ENCODE data around the gene SPHKAP.

Gene SPHKAP

DNA sequence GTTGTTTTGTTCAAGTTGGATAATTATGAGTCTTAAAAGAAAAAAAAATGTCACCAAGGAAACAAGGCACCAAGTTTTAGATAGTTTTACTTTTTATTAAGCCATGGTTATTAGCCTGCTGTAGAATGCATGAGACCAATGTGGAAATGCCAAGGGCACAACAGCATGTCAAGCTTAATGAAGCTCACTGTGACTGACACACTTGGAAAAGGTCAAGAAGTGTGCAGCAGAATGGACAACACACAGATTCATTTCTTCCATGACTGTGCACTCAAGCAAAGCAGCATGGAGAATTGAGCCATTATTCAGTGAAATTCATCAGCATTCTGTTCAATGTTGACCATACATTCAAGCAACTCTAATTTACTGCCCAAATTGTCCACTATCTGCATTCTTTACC is 23.6 kb downstream of the SPHKAP start:
- Histone ChIP-seq H4K91ac (ENCODE audit: low read depth, low read length, poor library complexity) (no peak overlapping the region), H3K36me3 (replicated peaks in 1 of 2; ENCODE audit: control insufficient read depth in 2 of 2, insufficient read depth in 2 of 2, low read length in 2 of 2) (no peaks in the 10 kb centered on the region), H3K4me1 (ENCODE audit: control insufficient read depth in 2 of 2, insufficient read depth in 1 of 2, low read depth in 1 of 2, low read length in 2 of 2) (no peaks in the 10 kb centered on the region), H2AK5ac (ENCODE audit: low read depth, low read length) (no peak overlapping the region), H3K27ac (replicated peaks; ENCODE audit: low read length) (no peak overlapping the region), H2BK12ac (ENCODE audit: low read length) (no peak overlapping the region), H4K8ac (ENCODE audit: low read depth, low read length) (peak overlapping the region; percentile 19), H2BK15ac (ENCODE audit: low read length) (no peak overlapping the region), H2BK120ac (ENCODE audit: low read depth, low read length) (no peak overlapping the region), H3K27me3 (ENCODE audit: control insufficient read depth in 3 of 3, insufficient read depth in 3 of 3, low read depth in 1 of 3, low read length in 3 of 3) (no peaks in the 10 kb centered on the region), H3K18ac (ENCODE audit: low read length) (no peak overlapping the region), H3K14ac (ENCODE audit: low read length) (no peak overlapping the region), H3K9ac (ENCODE audit: low read depth, low read length, poor library complexity) (no peak overlapping the region), H3K23ac (ENCODE audit: low read depth, low read length, poor library complexity) (no peak overlapping the region), H2BK5ac (ENCODE audit: low read length) (no peak overlapping the region), H2AFZ (ENCODE audit: low read length) (no peak overlapping the region), H3K9me3 (replicated peaks in 1 of 2; ENCODE audit: control insufficient read depth in 2 of 2, insufficient read depth in 1 of 2, low read depth in 1 of 2, low read length in 2 of 2) (no peaks in the 10 kb centered on the region), H3K79me1 (ENCODE audit: low read depth, low read length) (no peaks in the 10 kb centered on the region), H3K4ac (ENCODE audit: low read length) (no peak overlapping the region), H3K4me2 (ENCODE audit: insufficient read depth, low read length, poor library complexity, severe bottlenecking) (no peak overlapping the region), H3K4me3 (ENCODE audit: low read length in 2 of 2) (no peak overlapping the region)
- DNase-seq (ENCODE audit: low spot score) = no peak

DNA sequence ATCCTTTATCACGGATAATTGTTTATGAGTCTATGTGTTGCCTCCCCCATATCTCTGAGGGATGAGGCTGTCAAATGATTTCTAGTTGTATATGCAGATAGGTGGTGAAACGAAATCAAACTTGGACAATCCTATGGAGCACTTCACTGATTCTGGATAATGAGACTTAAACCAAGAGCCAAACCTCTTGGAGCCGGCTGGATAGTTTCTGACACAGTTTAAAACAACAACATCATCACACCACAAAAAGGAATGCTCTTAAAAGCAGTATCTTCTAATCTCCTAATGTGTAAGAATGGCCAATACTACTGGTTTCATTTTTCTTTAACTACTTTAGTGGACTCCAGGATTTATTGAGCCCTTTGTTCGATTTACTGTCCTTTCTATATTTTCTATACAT is 36.5 kb downstream of the SPHKAP start:
- Histone ChIP-seq H4K8ac (ENCODE audit: low read depth, low read length) (no peak overlapping the region), H3K27me3 (ENCODE audit: control insufficient read depth in 3 of 3, insufficient read depth in 3 of 3, low read depth in 1 of 3, low read length in 3 of 3) (no peaks in the 10 kb centered on the region), H2BK120ac (ENCODE audit: low read depth, low read length) (no peak overlapping the region), H3K4ac (ENCODE audit: low read length) (no peak overlapping the region), H3K9ac (ENCODE audit: low read depth, low read length, poor library complexity) (no peak overlapping the region), H2BK12ac (ENCODE audit: low read length) (no peak overlapping the region), H2BK5ac (ENCODE audit: low read length) (no peak overlapping the region), H3K4me3 (ENCODE audit: low read length in 2 of 2) (no peak overlapping the region), H2AK5ac (ENCODE audit: low read depth, low read length) (no peak overlapping the region), H3K4me2 (ENCODE audit: insufficient read depth, low read length, poor library complexity, severe bottlenecking) (no peak overlapping the region), H2AFZ (ENCODE audit: low read length) (no peak overlapping the region), H2BK15ac (ENCODE audit: low read length) (no peak overlapping the region), H3K9me3 (replicated peaks in 1 of 2; ENCODE audit: control insufficient read depth in 2 of 2, insufficient read depth in 1 of 2, low read depth in 1 of 2, low read length in 2 of 2) (no peaks in the 10 kb centered on the region), H3K18ac (ENCODE audit: low read length) (no peak overlapping the region), H3K4me1 (ENCODE audit: control insufficient read depth in 2 of 2, insufficient read depth in 1 of 2, low read depth in 1 of 2, low read length in 2 of 2) (no peaks in the 10 kb centered on the region), H3K23ac (ENCODE audit: low read depth, low read length, poor library complexity) (no peak overlapping the region), H3K14ac (ENCODE audit: low read length) (no peak overlapping the region), H3K36me3 (replicated peaks in 1 of 2; ENCODE audit: control insufficient read depth in 2 of 2, insufficient read depth in 2 of 2, low read length in 2 of 2) (no peaks in the 10 kb centered on the region), H4K91ac (ENCODE audit: low read depth, low read length, poor library complexity) (no peak overlapping the region), H3K27ac (replicated peaks; ENCODE audit: low read length) (no peak overlapping the region), H3K79me1 (ENCODE audit: low read depth, low read length) (no peaks in the 10 kb centered on the region)
- no CpG with 5 or more reads among the region's 4 CpGs for WGBS, 2 donors (ENCODE audit: extremely low coverage in 2 of 2, insufficient read length in 2 of 2, insufficient replicate concordance in 1 of 2)
- no peak for DNase-seq (ENCODE audit: low spot score)

DNA sequence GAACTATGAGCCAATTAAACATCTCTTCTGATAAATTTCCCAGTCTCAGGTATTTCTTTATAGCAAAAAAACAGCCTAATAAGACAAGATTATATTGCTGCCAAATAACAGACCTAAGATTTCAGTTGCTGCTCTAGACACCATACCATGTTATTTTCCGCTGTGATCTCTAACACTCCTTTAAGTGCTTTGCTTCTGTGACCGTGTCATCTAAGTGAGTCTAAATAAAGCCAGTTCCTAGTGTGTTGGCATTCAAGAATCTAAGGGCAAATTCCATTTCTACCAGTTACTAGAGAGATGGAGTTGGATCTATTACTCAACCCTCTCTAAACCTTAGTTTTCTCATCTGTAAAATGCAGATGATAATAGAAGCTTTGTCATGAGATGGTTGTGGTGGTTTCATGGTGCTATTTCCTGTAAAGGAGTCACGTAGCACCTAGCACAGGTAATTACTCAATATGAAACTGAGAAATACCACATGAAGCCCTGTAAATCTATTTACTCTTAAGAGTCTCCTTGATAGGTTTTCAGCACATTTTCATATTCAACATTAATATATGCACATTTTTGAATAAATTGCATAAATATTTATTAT is 40.5 kb downstream of the SPHKAP start:
- H2BK12ac ChIP-seq (ENCODE audit: low read length) = no peak overlapping the region
- no peak overlapping the region for H2AFZ ChIP-seq (ENCODE audit: low read length)
- no peak for DNase-seq (ENCODE audit: low spot score)
- no peak overlapping the region for H2BK5ac ChIP-seq (ENCODE audit: low read length)
- no peaks in the 10 kb centered on the region for H3K27me3 ChIP-seq (ENCODE audit: control insufficient read depth in 3 of 3, insufficient read depth in 3 of 3, low read depth in 1 of 3, low read length in 3 of 3)
- no peak overlapping the region for H4K91ac ChIP-seq (ENCODE audit: low read depth, low read length, poor library complexity)
- no peak overlapping the region for H3K9ac ChIP-seq (ENCODE audit: low read depth, low read length, poor library complexity)
- no peak overlapping the region for H3K18ac ChIP-seq (ENCODE audit: low read length)
- H3K14ac ChIP-seq (ENCODE audit: low read length) = no peak overlapping the region
- H3K23ac ChIP-seq (ENCODE audit: low read depth, low read length, poor library complexity) = no peak overlapping the region
- no peaks in the 10 kb centered on the region for H3K79me1 ChIP-seq (ENCODE audit: low read depth, low read length)
- no peak overlapping the region for H2BK15ac ChIP-seq (ENCODE audit: low read length)
- no peak overlapping the region for H2BK120ac ChIP-seq (ENCODE audit: low read depth, low read length)
- no peak overlapping the region for H2AK5ac ChIP-seq (ENCODE audit: low read depth, low read length)
- no peak overlapping the region for H3K27ac ChIP-seq (replicated peaks; ENCODE audit: low read length)
- H3K4ac ChIP-seq (ENCODE audit: low read length) = no peak overlapping the region
- H3K9me3 ChIP-seq (replicated peaks in 1 of 2; ENCODE audit: control insufficient read depth in 2 of 2, insufficient read depth in 1 of 2, low read depth in 1 of 2, low read length in 2 of 2) = no peaks in the 10 kb centered on the region
- no peak overlapping the region for H3K4me2 ChIP-seq (ENCODE audit: insufficient read depth, low read length, poor library complexity, severe bottlenecking)
- no peaks in the 10 kb centered on the region for H3K4me1 ChIP-seq (ENCODE audit: control insufficient read depth in 2 of 2, insufficient read depth in 1 of 2, low read depth in 1 of 2, low read length in 2 of 2)
- no CpG with 5 or more reads among the region's 3 CpGs for WGBS, 2 donors (ENCODE audit: extremely low coverage in 2 of 2, insufficient read length in 2 of 2, insufficient replicate concordance in 1 of 2)
- H3K4me3 ChIP-seq (ENCODE audit: low read length in 2 of 2) = no peak overlapping the region
- H3K36me3 ChIP-seq (replicated peaks in 1 of 2; ENCODE audit: control insufficient read depth in 2 of 2, insufficient read depth in 2 of 2, low read length in 2 of 2) = no peaks in the 10 kb centered on the region
- no peak overlapping the region for H4K8ac ChIP-seq (ENCODE audit: low read depth, low read length)

DNA sequence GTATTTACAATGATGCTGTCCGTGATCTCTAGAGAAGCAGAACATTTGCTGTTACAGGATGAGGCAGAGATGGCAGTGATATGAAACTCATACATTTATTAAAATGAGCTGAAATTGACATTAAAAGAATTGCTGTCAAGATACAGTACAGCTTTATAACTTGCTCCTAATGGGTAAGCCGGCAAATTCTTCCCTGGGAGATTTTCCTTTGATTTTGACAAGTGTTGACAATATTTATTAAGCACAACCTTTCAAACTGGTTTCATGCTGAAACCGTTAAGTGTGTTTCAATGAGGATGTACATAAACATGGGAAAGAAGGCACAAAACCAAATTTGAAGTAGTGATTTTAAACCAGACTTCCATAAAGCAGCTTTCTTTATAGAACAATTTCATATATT is 45.5 kb downstream of the SPHKAP start:
- H3K9ac ChIP-seq (ENCODE audit: low read depth, low read length, poor library complexity) = no peak overlapping the region
- H3K79me1 ChIP-seq (ENCODE audit: low read depth, low read length) = no peaks in the 10 kb centered on the region
- H2BK5ac ChIP-seq (ENCODE audit: low read length) = no peak overlapping the region
- WGBS, 2 donors (ENCODE audit: extremely low coverage in 2 of 2, insufficient read length in 2 of 2, insufficient replicate concordance in 1 of 2) = no CpG with 5 or more reads among the region's 3 CpGs
- no peaks in the 10 kb centered on the region for H3K27me3 ChIP-seq (ENCODE audit: control insufficient read depth in 3 of 3, insufficient read depth in 3 of 3, low read depth in 1 of 3, low read length in 3 of 3)
- H2BK120ac ChIP-seq (ENCODE audit: low read depth, low read length) = no peak overlapping the region
- H4K8ac ChIP-seq (ENCODE audit: low read depth, low read length) = no peak overlapping the region
- no peak overlapping the region for H4K91ac ChIP-seq (ENCODE audit: low read depth, low read length, poor library complexity)
- no peaks in the 10 kb centered on the region for H3K9me3 ChIP-seq (replicated peaks in 1 of 2; ENCODE audit: control insufficient read depth in 2 of 2, insufficient read depth in 1 of 2, low read depth in 1 of 2, low read length in 2 of 2)
- no peak overlapping the region for H3K27ac ChIP-seq (replicated peaks; ENCODE audit: low read length)
- no peaks in the 10 kb centered on the region for H3K4me1 ChIP-seq (ENCODE audit: control insufficient read depth in 2 of 2, insufficient read depth in 1 of 2, low read depth in 1 of 2, low read length in 2 of 2)
- H3K14ac ChIP-seq (ENCODE audit: low read length) = no peak overlapping the region
- H2AK5ac ChIP-seq (ENCODE audit: low read depth, low read length) = no peak overlapping the region
- no peaks in the 10 kb centered on the region for H3K36me3 ChIP-seq (replicated peaks in 1 of 2; ENCODE audit: control insufficient read depth in 2 of 2, insufficient read depth in 2 of 2, low read length in 2 of 2)
- H2BK12ac ChIP-seq (ENCODE audit: low read length) = no peak overlapping the region
- no peak overlapping the region for H3K23ac ChIP-seq (ENCODE audit: low read depth, low read length, poor library complexity)
- H3K4me3 ChIP-seq (ENCODE audit: low read length in 2 of 2) = no peak overlapping the region
- no peak overlapping the region for H2BK15ac ChIP-seq (ENCODE audit: low read length)
- H3K4ac ChIP-seq (ENCODE audit: low read length) = no peak overlapping the region
- DNase-seq (ENCODE audit: low spot score) = no peak
- no peak overlapping the region for H3K4me2 ChIP-seq (ENCODE audit: insufficient read depth, low read length, poor library complexity, severe bottlenecking)
- H2AFZ ChIP-seq (ENCODE audit: low read length) = no peak overlapping the region
- no peak overlapping the region for H3K18ac ChIP-seq (ENCODE audit: low read length)
